ENCODE data around the gene TDRD12. TPM values are rescaled to one million over a fixed set of nuclear protein-coding genes. Genes with fewer than 3 reads are reported as not detected.

TDRD12 gene
- total and polyA plus RNA-seq, 2 donors (not counting 3 experiments of a cell fraction or from before 2014, with no cell fraction given), result 0.03 to 0.09 TPM

GRCh38 chr19:32865326-32865725 lies 145.8 kb downstream of the TDRD12 start:
- DNase-seq (ENCODE audit: low read depth, low spot score), result no peak
- Histone ChIP-seq H3K4me1 (ENCODE audit: control insufficient read depth, extremely low read depth, insufficient read depth, low read length) (no peaks in the 10 kb centered on the region), H4K20me1 (replicated peaks; ENCODE audit: control insufficient read depth, extremely low read depth, insufficient read depth, low read length) (no peaks in the 10 kb centered on the region), H3K36me3 (ENCODE audit: control insufficient read depth in 2 of 2, extremely low read depth in 1 of 2, insufficient read depth in 2 of 2, low read length in 2 of 2) (no peaks in the 10 kb centered on the region), H3K27ac (ENCODE audit: insufficient read depth, low read depth, low read length) (no peak overlapping the region), H3K9ac (replicated peaks; ENCODE audit: extremely low read depth, insufficient read depth, low read length) (no peak overlapping the region), H3K9me3 (replicated peaks; ENCODE audit: control insufficient read depth, insufficient read depth, low read length) (no peaks in the 10 kb centered on the region), H3K9me1 (replicated peaks; ENCODE audit: control insufficient read depth, extremely low read depth, insufficient read depth, low read length) (no peaks in the 10 kb centered on the region), H2AFZ (ENCODE audit: low read depth, low read length) (no peak overlapping the region), H3K27me3 (ENCODE audit: control insufficient read depth in 2 of 2, insufficient read depth in 2 of 2, low read length in 2 of 2) (no peaks in the 10 kb centered on the region), H3K4me2 (ENCODE audit: insufficient read depth, low read length) (no peak overlapping the region), H3K79me2 (ENCODE audit: control insufficient read depth, insufficient read depth, low read length) (no peaks in the 10 kb centered on the region), H3K4me3 (replicated peaks in 1 of 3; ENCODE audit: insufficient read depth in 1 of 3, low read depth in 1 of 3, low read length in 3 of 3) (no peak overlapping the region)
- dilution Hi-C loops (cut with MboI; ENCODE audit: extremely low pct_ligation_motif_present, low sequenced_read_pairs), result no loop called here
- BruUV-seq (replicated peaks), result no TSS peak
- POLR2A ChIA-PET, result no interaction called here
- CTCF ChIA-PET, result interaction anchor here (1.5 kb wide), 1 partner anchor 9 kb away, joined by 5 read pairs; no protein-coding TSS in a partner anchor
- intact Hi-C loops (cut with micrococcal nuclease), result no loop called here
- FAIRE-seq, result no peak
- TF ChIP-seq MYC (IDR thresholded peaks at IDR 0.05; ENCODE audit: low read depth, low read length) (no peak), POLR2AphosphoS5 (IDR thresholded peaks at IDR 0.05; ENCODE audit: insufficient read depth, low read depth, low read length) (no peak), JUN (IDR thresholded peaks at IDR 0.05; ENCODE audit: borderline replicate concordance, insufficient read depth, insufficient read length, low read depth) (no peak), EZH2 (IDR thresholded peaks at IDR 0.05; ENCODE audit: borderline replicate concordance, low read depth, low read length, severe bottlenecking) (no peak)

- H3K27ac ChIP-seq (ENCODE audit: insufficient read depth, low read depth, low read length), result no peak overlapping the region
- intact Hi-C loops (cut with micrococcal nuclease), result no loop called here
- no peaks in the 10 kb centered on the region for H4K20me1 ChIP-seq (replicated peaks; ENCODE audit: control insufficient read depth, extremely low read depth, insufficient read depth, low read length)
- H3K79me2 ChIP-seq (ENCODE audit: control insufficient read depth, insufficient read depth, low read length), result no peaks in the 10 kb centered on the region
- no peak for DNase-seq (ENCODE audit: low read depth, low spot score)
- POLR2A ChIA-PET, result no interaction called here
- CTCF ChIA-PET, result interaction anchor here (1.5 kb wide), 1 partner anchor 10 kb away, joined by 5 read pairs; no protein-coding TSS in a partner anchor
- FAIRE-seq, result no peak
- no peaks in the 10 kb centered on the region for H3K27me3 ChIP-seq (ENCODE audit: control insufficient read depth in 2 of 2, insufficient read depth in 2 of 2, low read length in 2 of 2)
- no peaks in the 10 kb centered on the region for H3K9me1 ChIP-seq (replicated peaks; ENCODE audit: control insufficient read depth, extremely low read depth, insufficient read depth, low read length)
- H3K9me3 ChIP-seq (replicated peaks; ENCODE audit: control insufficient read depth, insufficient read depth, low read length), result no peaks in the 10 kb centered on the region
- H3K4me1 ChIP-seq (ENCODE audit: control insufficient read depth, extremely low read depth, insufficient read depth, low read length), result no peaks in the 10 kb centered on the region
- H3K9ac ChIP-seq (replicated peaks; ENCODE audit: extremely low read depth, insufficient read depth, low read length), result no peak overlapping the region
- dilution Hi-C loops (cut with MboI; ENCODE audit: extremely low pct_ligation_motif_present, low sequenced_read_pairs), result no loop called here
- H2AFZ ChIP-seq (ENCODE audit: low read depth, low read length), result no peak overlapping the region
- no peaks in the 10 kb centered on the region for H3K36me3 ChIP-seq (ENCODE audit: control insufficient read depth in 2 of 2, extremely low read depth in 1 of 2, insufficient read depth in 2 of 2, low read length in 2 of 2)
- H3K4me2 ChIP-seq (ENCODE audit: insufficient read depth, low read length), result no peak overlapping the region
- no TSS peak for BruUV-seq (replicated peaks)
- H3K4me3 ChIP-seq (replicated peaks in 1 of 3; ENCODE audit: insufficient read depth in 1 of 3, low read depth in 1 of 3, low read length in 3 of 3), result no peak overlapping the region
- TF ChIP-seq FOS (IDR thresholded peaks at IDR 0.05; ENCODE audit: borderline replicate concordance, insufficient read depth, low read length), result no peak
- TF ChIP-seq CTCF (IDR thresholded peaks at IDR 0.05; ENCODE audit: extremely low read depth in 1 of 2, insufficient read depth in 1 of 2, low read depth in 1 of 2, low read length in 2 of 2), result no peak
- no peak for TF ChIP-seq POLR2AphosphoS5 (IDR thresholded peaks at IDR 0.05; ENCODE audit: insufficient read depth, low read depth, low read length)
- TF ChIP-seq MYC (IDR thresholded peaks at IDR 0.05; ENCODE audit: low read depth, low read length), result no peak
- TF ChIP-seq POLR2A (IDR thresholded peaks at IDR 0.05; ENCODE audit: low read depth, low read length), result no peak
- no peak for TF ChIP-seq MAX (IDR thresholded peaks at IDR 0.05; ENCODE audit: insufficient read depth, insufficient read length)
- no peak for TF ChIP-seq GATA2 (IDR thresholded peaks at IDR 0.05; ENCODE audit: insufficient read depth, insufficient read length, low read depth, low read length)
- TF ChIP-seq JUN (IDR thresholded peaks at IDR 0.05; ENCODE audit: borderline replicate concordance, insufficient read depth, insufficient read length, low read depth), result no peak
- no peak for TF ChIP-seq EZH2 (IDR thresholded peaks at IDR 0.05; ENCODE audit: borderline replicate concordance, low read depth, low read length, severe bottlenecking)
These were observed 146.5 kb downstream of the TDRD12 start for GRCh38 chr19:32866061-32866460.
